Neuronal stem cell (in vitro differentiated cells): ENCODE measurements around the gene RAD51B.

Experiments
- DNase-seq: peaks from one replicate; pipeline ENCODE4 v3.0.0-alpha.2; 2013; ENCODE audit warnings: low spot score
- H2AFZ ChIP-seq: one replicate; pipeline ENCODE4 v1.6.1; 2013; ENCODE audit warnings: mild to moderate bottlenecking, low read length, inconsistent platforms
- H2AK5ac ChIP-seq: 2 replicates; pipeline ENCODE4 v1.6.1; 2013; ENCODE audit warnings: low read depth, mild to moderate bottlenecking, inconsistent platforms, low read length, moderate library complexity, mixed read lengths
- H2BK120ac ChIP-seq: 2 replicates; pipeline ENCODE4 v1.6.1; 2013; ENCODE audit warnings: low read depth, mild to moderate bottlenecking, inconsistent platforms, low read length, moderate library complexity, mixed read lengths
- H2BK12ac ChIP-seq: one replicate; pipeline ENCODE4 v1.6.1; 2013; ENCODE audit warnings: low read length, inconsistent platforms
- H2BK15ac ChIP-seq: 2 replicates; pipeline ENCODE4 v1.6.1; 2013; ENCODE audit warnings: mild to moderate bottlenecking, low read length, inconsistent platforms, mixed read lengths
- H2BK5ac ChIP-seq: one replicate; pipeline ENCODE4 v1.6.1; 2013; ENCODE audit warnings: inconsistent platforms, mild to moderate bottlenecking, low read length, moderate library complexity
- H3K14ac ChIP-seq: one replicate; pipeline ENCODE4 v1.6.1; 2013; ENCODE audit warnings: low read length, inconsistent platforms
- H3K18ac ChIP-seq: 2 replicates; pipeline ENCODE4 v1.6.1; 2013; ENCODE audit warnings: low read length, inconsistent platforms
- H3K23ac ChIP-seq: 2 replicates; pipeline ENCODE4 v1.6.1; 2013; ENCODE audit warnings: low read depth, mild to moderate bottlenecking, mixed read lengths, low read length, inconsistent platforms; ENCODE audit not compliant: poor library complexity
- H3K27ac ChIP-seq: replicated peaks from 3 replicates; pipeline ENCODE4 v1.5.1; 2013; ENCODE audit warnings: low read length, inconsistent platforms
- H3K27me3 ChIP-seq, 3 experiments: 2 replicates each; pipeline ENCODE4 v1.6.1; 2013; ENCODE audit warnings: low read length in 3 of 3, mild to moderate bottlenecking in 2 of 3, inconsistent platforms in 1 of 3, low read depth in 1 of 3, mixed read lengths in 1 of 3, moderate library complexity in 1 of 3; ENCODE audit not compliant: control insufficient read depth in 3 of 3, insufficient read depth in 3 of 3
- H3K36me3 ChIP-seq, 2 donors: replicated peaks in 1 of 2; 2 replicates each; pipeline ENCODE4 v1.6.1; 2013; ENCODE audit warnings: low read length in 2 of 2; ENCODE audit not compliant: control insufficient read depth in 2 of 2, insufficient read depth in 2 of 2
- H3K4ac ChIP-seq: 2 replicates; pipeline ENCODE4 v1.6.1; 2013; ENCODE audit warnings: inconsistent platforms, mild to moderate bottlenecking, low read length, moderate library complexity
- H3K4me1 ChIP-seq, 2 donors: 1 replicate in 1 of 2; 2 replicates in 1 of 2; pipeline ENCODE4 v1.6.1; 2013; ENCODE audit warnings: low read length in 2 of 2, low read depth in 1 of 2; ENCODE audit not compliant: control insufficient read depth in 2 of 2, insufficient read depth in 1 of 2
- H3K4me2 ChIP-seq: one replicate; pipeline ENCODE4 v1.6.1; 2013; ENCODE audit warnings: mild to moderate bottlenecking, low read length, inconsistent platforms; ENCODE audit not compliant: insufficient read depth, poor library complexity, severe bottlenecking
- H3K4me3 ChIP-seq, 2 donors: 2 replicates each; pipeline ENCODE4 v1.5.1; 2013; ENCODE audit warnings: low read length in 2 of 2, mild to moderate bottlenecking in 2 of 2, inconsistent platforms in 1 of 2, moderate library complexity in 1 of 2
- H3K79me1 ChIP-seq: one replicate; pipeline ENCODE4 v1.6.1; 2013; ENCODE audit warnings: low read depth, mild to moderate bottlenecking, inconsistent platforms, low read length, moderate library complexity
- H3K9ac ChIP-seq: one replicate; pipeline ENCODE4 v1.6.1; 2013; ENCODE audit warnings: mild to moderate bottlenecking, low read depth, low read length, inconsistent platforms; ENCODE audit not compliant: poor library complexity
- H3K9me3 ChIP-seq, 2 donors: replicated peaks in 1 of 2; 2 replicates each; pipeline versions ENCODE3 to v1.6.1; 2013; ENCODE audit warnings: low read length in 2 of 2, mild to moderate bottlenecking in 2 of 2, inconsistent platforms in 1 of 2, low read depth in 1 of 2, mixed read lengths in 1 of 2, moderate library complexity in 1 of 2; ENCODE audit not compliant: control insufficient read depth in 2 of 2, insufficient read depth in 1 of 2
- H4K8ac ChIP-seq: one replicate; pipeline ENCODE4 v1.6.1; 2013; ENCODE audit warnings: low read depth, mild to moderate bottlenecking, inconsistent platforms, low read length, moderate library complexity
- H4K91ac ChIP-seq: one replicate; pipeline ENCODE4 v1.6.1; 2013; ENCODE audit warnings: low read length, low read depth, mild to moderate bottlenecking, inconsistent platforms; ENCODE audit not compliant: poor library complexity
- WGBS, 2 donors: extraction: QIAGEN DNeasy Blood & Tissue Kit; methylation state at CpG; one replicate each; pipeline ENCODE4 v1.1.7; 2013; ENCODE audit warnings: missing lambda C conversion rate in 2 of 2, mixed read lengths in 1 of 2; ENCODE audit not compliant: insufficient read length in 2 of 2, insufficient replicate concordance in 1 of 2; ENCODE audit errors: extremely low coverage in 2 of 2; 5-methylcytosine and 5-hydroxymethylcytosine counted together

Gene RAD51B

DNA sequence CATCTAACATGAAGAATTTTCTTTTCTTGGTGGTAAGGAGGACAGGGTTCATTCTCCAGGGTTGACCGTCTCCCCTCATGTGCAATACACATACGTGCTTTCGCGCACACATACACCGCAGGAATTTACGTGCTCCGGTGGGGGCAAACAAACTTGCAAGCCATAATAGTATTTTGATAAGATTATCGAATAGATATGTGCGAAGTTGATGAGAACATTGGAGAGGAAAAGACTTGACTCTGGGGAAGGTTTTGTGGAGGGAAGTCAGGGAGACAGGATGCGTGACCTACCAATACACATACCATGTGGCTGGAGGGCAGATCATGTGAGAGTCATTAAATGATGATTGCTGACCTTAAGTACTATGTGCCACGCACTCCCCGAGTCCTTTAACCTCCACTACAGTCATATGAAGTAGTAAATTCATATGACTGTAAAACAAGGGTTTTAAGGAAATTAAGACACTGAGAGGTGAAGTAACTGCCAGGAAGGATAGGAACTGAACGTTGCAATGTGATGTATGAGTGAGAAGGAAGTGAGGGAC lies 921 bp downstream of the RAD51B start:
- Histone ChIP-seq H2BK15ac (no peak overlapping the region), H3K9ac (no peak overlapping the region), H3K18ac (no peak overlapping the region), H2BK5ac (no peak overlapping the region), H4K8ac (no peak overlapping the region), H2AFZ (peak overlapping the region; percentile 85), H2AK5ac (no peak overlapping the region), H3K4me1 (peaks cover 6% of the 10 kb centered on the region in 2 donors), H2BK120ac (no peak overlapping the region), H3K9me3 (no peaks in the 10 kb centered on the region), H2BK12ac (no peak overlapping the region), H3K27me3 (no peaks in the 10 kb centered on the region), H4K91ac (no peak overlapping the region), H3K23ac (no peak overlapping the region), H3K14ac (no peak overlapping the region), H3K4me2 (peak overlapping the region; percentile 58), H3K27ac (no peak overlapping the region), H3K79me1 (no peaks in the 10 kb centered on the region), H3K36me3 (peaks cover 0 to 16% of the 10 kb centered on the region in 2 donors), H3K4me3 (peak overlapping the region in 1 of 2 donors; percentile 70), H3K4ac (no peak overlapping the region)
- no peak for DNase-seq
- WGBS, 2 donors: 100% methylated on average over 2 of the region's 13 CpGs; no CpG with 5 or more reads in 1 of the 2 donors

DNA sequence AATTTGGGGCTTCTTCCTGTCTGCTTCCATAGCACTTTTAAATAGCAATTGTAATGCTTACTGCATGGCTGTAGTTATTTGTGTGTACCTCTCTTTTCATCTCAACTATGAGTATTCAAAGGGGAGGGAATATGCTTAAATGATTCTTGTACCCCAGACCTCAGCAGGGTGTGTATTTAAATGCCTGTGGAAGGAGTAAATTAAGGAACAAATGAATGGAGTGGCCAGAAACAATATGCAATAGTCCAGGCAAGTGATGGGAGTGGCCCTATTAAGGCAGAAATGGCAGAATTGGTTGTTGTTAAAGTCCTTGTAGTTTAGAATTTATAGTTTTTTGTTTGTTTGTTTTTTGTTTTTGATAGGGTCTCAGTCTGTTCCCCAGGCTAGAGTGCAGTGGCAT lies 1.5 kb downstream of the RAD51B start:
- Histone ChIP-seq H3K36me3 (peaks cover 0 to 22% of the 10 kb centered on the region in 2 donors), H3K27ac (no peak overlapping the region), H2BK120ac (no peak overlapping the region), H3K27me3 (no peaks in the 10 kb centered on the region), H4K8ac (no peak overlapping the region), H2AK5ac (no peak overlapping the region), H3K4me1 (peaks cover 4% of the 10 kb centered on the region in 2 donors), H3K9ac (no peak overlapping the region), H3K9me3 (no peaks in the 10 kb centered on the region), H3K14ac (no peak overlapping the region), H2AFZ (peak overlapping the region; percentile 6), H3K4ac (no peak overlapping the region), H2BK12ac (no peak overlapping the region), H3K4me2 (no peak overlapping the region), H3K18ac (no peak overlapping the region), H3K79me1 (no peaks in the 10 kb centered on the region), H4K91ac (no peak overlapping the region), H3K4me3 (peak overlapping the region in 1 of 2 donors; percentile 70), H2BK15ac (no peak overlapping the region), H2BK5ac (no peak overlapping the region), H3K23ac (no peak overlapping the region)
- no peak for DNase-seq

GRCh38 chr14:67831113-67831512 lies 11.5 kb downstream of the RAD51B start:
- no peak overlapping the region for H3K18ac ChIP-seq
- no peak overlapping the region for H2BK5ac ChIP-seq
- H3K4me3 ChIP-seq: no peak overlapping the region
- no peak overlapping the region for H3K23ac ChIP-seq
- DNase-seq: no peak
- H3K9me3 ChIP-seq: peaks cover 0 to 5% of the 10 kb centered on the region in 2 donors
- H3K14ac ChIP-seq: no peak overlapping the region
- H3K79me1 ChIP-seq: no peaks in the 10 kb centered on the region
- no peaks in the 10 kb centered on the region for H3K27me3 ChIP-seq
- no peaks in the 10 kb centered on the region for H3K4me1 ChIP-seq
- no peak overlapping the region for H3K9ac ChIP-seq
- no peak overlapping the region for H3K4me2 ChIP-seq
- no peak overlapping the region for H2BK15ac ChIP-seq
- H4K91ac ChIP-seq: no peak overlapping the region
- H3K4ac ChIP-seq: no peak overlapping the region
- no peak overlapping the region for H2AK5ac ChIP-seq
- no CpG with 5 or more reads among the region's 8 CpGs for whole genome bisulfite sequencing, 2 donors
- H2BK12ac ChIP-seq: no peak overlapping the region
- no peak overlapping the region for H3K27ac ChIP-seq
- no peak overlapping the region for H2AFZ ChIP-seq
- peaks cover 2 to 33% of the 10 kb centered on the region in 2 donors for H3K36me3 ChIP-seq
- H4K8ac ChIP-seq: no peak overlapping the region
- no peak overlapping the region for H2BK120ac ChIP-seq

DNA sequence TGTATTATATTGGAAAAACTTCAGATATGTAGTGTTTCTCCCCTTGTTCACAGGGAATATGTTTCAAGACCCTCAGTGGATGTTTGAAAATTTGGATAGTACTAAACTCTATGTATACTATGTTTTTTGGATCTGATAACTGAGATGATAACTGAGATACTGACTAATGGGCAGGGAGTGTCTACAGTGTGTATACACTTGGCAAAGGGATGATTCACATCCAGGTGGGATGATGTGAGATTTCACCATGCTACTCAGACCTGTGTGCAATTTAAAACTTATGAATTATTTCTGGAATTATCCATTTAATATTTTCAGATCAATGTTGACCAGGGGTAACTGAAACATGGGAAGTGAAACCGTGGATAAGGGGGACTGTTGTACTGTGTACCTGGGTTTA lies 13.8 kb downstream of the RAD51B start:
- no peak overlapping the region for H2BK12ac ChIP-seq
- H2BK15ac ChIP-seq: no peak overlapping the region
- H3K9me3 ChIP-seq: peaks cover 0 to 3% of the 10 kb centered on the region in 2 donors
- H3K9ac ChIP-seq: no peak overlapping the region
- no peak overlapping the region for H3K23ac ChIP-seq
- no peak overlapping the region for H4K91ac ChIP-seq
- H3K79me1 ChIP-seq: no peaks in the 10 kb centered on the region
- H3K27me3 ChIP-seq: no peaks in the 10 kb centered on the region
- no peak overlapping the region for H2AFZ ChIP-seq
- H3K4me1 ChIP-seq: no peaks in the 10 kb centered on the region
- H3K18ac ChIP-seq: no peak overlapping the region
- H3K36me3 ChIP-seq: peaks cover 2 to 21% of the 10 kb centered on the region in 2 donors
- no peak overlapping the region for H3K4ac ChIP-seq
- WGBS, 2 donors: no CpG with 5 or more reads among the region's 1 CpG
- no peak overlapping the region for H2BK5ac ChIP-seq
- no peak overlapping the region for H3K4me3 ChIP-seq
- DNase-seq: no peak
- no peak overlapping the region for H2AK5ac ChIP-seq
- no peak overlapping the region for H3K14ac ChIP-seq
- H3K4me2 ChIP-seq: no peak overlapping the region
- H3K27ac ChIP-seq: no peak overlapping the region
- no peak overlapping the region for H4K8ac ChIP-seq
- no peak overlapping the region for H2BK120ac ChIP-seq
